GM21576 (cell line): ENCODE measurements around the gene PRSS22.

Experiments used
- ATAC-seq: cut with Tn5 transposase; IDR thresholded peaks from one replicate; pipeline ENCODE4 v1.9.1; 2021; ENCODE audit warnings: mild to moderate bottlenecking, moderate library complexity; ENCODE audit not compliant: unreplicated experiment

Gene PRSS22

GRCh38 chr16:2817340-2818271 is 40.4 kb downstream of the PRSS22 start:
- ATAC-seq, result no peak

GRCh38 chr16:2816751-2817339 is 41.1 kb downstream of the PRSS22 start, which contains the start of gene PRSS21:
PRSS21 (plus strand) TSS chr16:2817237; CDS start chr16:2817269, 32 bp downstream.
- no peak for ATAC-seq

GRCh38 chr16:2815299-2815771 is 42.6 kb downstream of the PRSS22 start:
- ATAC-seq, result no peak

GRCh38 chr16:2814551-2815298 is 43.2 kb downstream of the PRSS22 start:
- no peak for ATAC-seq

GRCh38 chr16:2813771-2814221 is 44.2 kb downstream of the PRSS22 start:
- ATAC-seq, result no peak

- no peak for ATAC-seq
Observed at GRCh38 chr16:2811703-2812471, 46.1 kb downstream of the PRSS22 start.

GRCh38 chr16:2810651-2811050 is 47.3 kb downstream of the PRSS22 start:
- no peak for ATAC-seq

GRCh38 chr16:2809149-2809760 is 48.7 kb downstream of the PRSS22 start:
- no peak for ATAC-seq

GRCh38 chr16:2808181-2808580 is 49.8 kb downstream of the PRSS22 start:
- ATAC-seq, result no peak

- no peak for ATAC-seq
Observed at GRCh38 chr16:2806286-2806685, 51.7 kb downstream of the PRSS22 start.

GRCh38 chr16:2804728-2805127 is 53.2 kb downstream of the PRSS22 start:
- no peak for ATAC-seq

GRCh38 chr16:2803545-2804195 is 54.3 kb downstream of the PRSS22 start:
- ATAC-seq, result no peak
